OCI-LY1 (cell line): ENCODE data around the gene HCAR3.

Experiments
- CTCF ChIP-seq: fragments of 200-600 bp; sonication (generic), shearing (Covaris generic); IDR thresholded peaks from 2 replicates; pipeline ENCODE4 v1.5.1; 2017; ENCODE audit warnings: mild to moderate bottlenecking, antibody characterized with exemption, low read length, moderate library complexity, mixed read lengths
- EZH2 ChIP-seq: fragments of 200-600 bp; sonication (generic), shearing (Covaris generic); IDR thresholded peaks from 2 replicates; pipeline ENCODE4 v1.8.0; 2017; ENCODE audit warnings: borderline replicate concordance, mixed run types, mild to moderate bottlenecking, antibody characterized with exemption, low read length, moderate library complexity, mixed read lengths

DNA sequence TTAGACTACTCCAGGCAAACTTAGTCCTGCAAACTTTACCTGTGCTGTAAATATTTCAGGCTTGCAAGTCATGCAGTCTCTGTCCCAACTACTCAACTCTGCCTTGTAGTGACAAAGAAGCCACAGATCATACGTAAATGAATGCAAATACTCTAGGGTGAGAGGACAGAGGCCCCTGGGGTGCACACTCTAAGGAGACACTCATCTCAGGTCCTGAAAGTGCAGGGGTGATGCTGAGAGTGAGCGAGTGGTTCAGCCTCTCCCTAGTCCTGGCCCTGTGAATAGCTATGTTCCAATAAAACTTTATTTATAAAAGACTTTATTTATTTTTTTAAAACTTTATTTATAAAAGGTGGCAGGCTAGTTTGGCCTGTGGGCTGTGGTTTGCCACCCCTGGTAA is 48.3 kb downstream of the HCAR3 start:
- TF ChIP-seq CTCF, result no peak
- no peak for TF ChIP-seq EZH2
